GM12878 (cell line): Measurements from ENCODE around the gene SNAPC4. TPM values are rescaled to one million over a fixed set of nuclear protein-coding genes. Genes with fewer than 3 reads are reported as not detected.

ENCODE experiments used
- ATAC-seq: fragments of 200-7000 bp; cut with Tn5 transposase; 3 replicates; pipeline ENCODE4 v1.9.1; 2020; ENCODE audit warnings: mild to moderate bottlenecking, moderate library complexity
- BruUV-seq: library from RNA; stranded (reverse); fragments of 400-500 nt; replicated peaks from 2 replicates; lab custom pipeline; 2021; lab: Mats Ljungman, UMichigan
- CTCF ChIA-PET: fragments of 300-600 bp; sonication (Branson Sonifier 250); formaldehyde crosslinking; extraction: SDS; loops from one replicate; lab custom pipeline; 2021; ENCODE audit warnings: inconsistent platforms; lab: Yijun Ruan, JAX
- POLR2A ChIA-PET: fragments of 350-600 bp; formaldehyde crosslinking; extraction: SDS; loops from one replicate; lab custom pipeline; 2021; ENCODE audit warnings: inconsistent platforms; lab: Charles Lee
- RAD21 ChIA-PET: fragments of 300-600 bp; sonication (Branson Sonifier 250); formaldehyde crosslinking; loops from one replicate; lab custom pipeline; 2023; ENCODE audit warnings: antibody characterized with exemption; ENCODE audit not compliant: unreplicated experiment; lab: Charles Lee
- SMC1A ChIA-PET: fragments of 300-600 bp; sonication (Branson Sonifier 250); formaldehyde crosslinking; loops from one replicate; lab custom pipeline; 2023; ENCODE audit not compliant: unreplicated experiment, uncharacterized antibody; lab: Charles Lee
- DNase-seq: peaks from one replicate; pipeline ENCODE4 v3.0.0-alpha.2; 2011; ENCODE audit warnings: low read depth, low spot score
- FAIRE-seq: peaks from 3 replicates; lab custom pipeline; 2011; peaks lifted over from hg19 to GRCh38; lab: Jason Lieb, UNC
- H2AFZ ChIP-seq: 2 replicates; pipeline ENCODE4 v1.6.0; 2011; ENCODE audit warnings: low read depth, low read length, control low read depth; ENCODE audit not compliant: control insufficient read depth
- H3K27ac ChIP-seq: 2 replicates; pipeline ENCODE4 v1.5.1; 2011; ENCODE audit warnings: control low read depth; ENCODE audit not compliant: control insufficient read depth, insufficient read depth
- H3K27me3 ChIP-seq, 2 experiments: replicated peaks in 1 of 2; 2 replicates each; pipeline versions ENCODE4 v1.6.0 to v1.6.1; 2011; ENCODE audit warnings: low read length in 1 of 2; ENCODE audit not compliant: control insufficient read depth in 2 of 2, insufficient read depth in 2 of 2
- H3K36me3 ChIP-seq, 2 experiments: 2 replicates each; pipeline ENCODE4 v1.5.1; 2011; ENCODE audit warnings: low read length in 1 of 2; ENCODE audit not compliant: control insufficient read depth in 2 of 2, insufficient read depth in 2 of 2
- H3K4me1 ChIP-seq: 2 replicates; pipeline ENCODE4 v1.6.1; 2011; ENCODE audit warnings: mild to moderate bottlenecking, low read length, moderate library complexity, mixed read lengths; ENCODE audit not compliant: control insufficient read depth, insufficient read depth
- H3K4me2 ChIP-seq: 2 replicates; pipeline ENCODE4 v1.6.0; 2011; ENCODE audit warnings: control low read depth; ENCODE audit not compliant: control insufficient read depth, insufficient read depth
- H3K4me3 ChIP-seq: fragments of 200-600 bp; sonication (generic); 2 replicates; pipeline ENCODE4 v1.5.1; 2016
- H3K79me2 ChIP-seq: 2 replicates; pipeline ENCODE4 v1.6.0; 2011; ENCODE audit warnings: low read length; ENCODE audit not compliant: control insufficient read depth, insufficient read depth
- H3K9ac ChIP-seq: 2 replicates; pipeline ENCODE4 v1.8.0; 2011; ENCODE audit warnings: low read length, control low read depth, mixed read lengths; ENCODE audit not compliant: control insufficient read depth, insufficient read depth
- H3K9me3 ChIP-seq: replicated peaks from 3 replicates; pipeline ENCODE4 v1.5.1; 2011; ENCODE audit warnings: mild to moderate bottlenecking, low read length; ENCODE audit not compliant: control insufficient read depth, insufficient read depth
- H4K20me1 ChIP-seq: 2 replicates; pipeline ENCODE4 v1.6.0; 2011; ENCODE audit not compliant: control insufficient read depth, insufficient read depth
- BHLHE40 ChIP-seq, 2 experiments: fragments of 450-650 bp in 1 of 2; IDR thresholded peaks; 2 replicates each; pipeline ENCODE4 v1.6.1; 2011 to 2017; ENCODE audit warnings: low read depth in 2 of 2, borderline replicate concordance in 1 of 2, improper control_type of control experiment in 1 of 2, low read length in 1 of 2, mild to moderate bottlenecking in 1 of 2
- CBX3 ChIP-seq: fragments of 200-600 bp; sonication (generic); IDR thresholded peaks from 2 replicates; pipeline ENCODE4 v1.6.1; 2016; ENCODE audit warnings: low read depth, borderline replicate concordance
- E2F8 ChIP-seq: fragments of 450-650 bp; IDR thresholded peaks from 2 replicates; pipeline ENCODE4 v1.6.1; 2018; ENCODE audit warnings: mild to moderate bottlenecking, low read depth, moderate library complexity; ENCODE audit not compliant: partially characterized antibody
- ESRRA ChIP-seq: IDR thresholded peaks from 2 replicates; pipeline ENCODE4 v1.6.1; 2012; ENCODE audit warnings: mild to moderate bottlenecking, low read length, improper control_type of control experiment
- EZH2 ChIP-seq: IDR thresholded peaks from 2 replicates; pipeline ENCODE4 v1.6.1; 2012; ENCODE audit warnings: low read depth, mild to moderate bottlenecking, control low read depth, inconsistent platforms, low read length, borderline replicate concordance; ENCODE audit not compliant: control insufficient read depth
- NR2F1 ChIP-seq: fragments of 450-650 bp; conservative IDR thresholded peaks from 2 replicates; pipeline ENCODE4 v1.6.1; 2017; ENCODE audit warnings: mild to moderate bottlenecking
- PAX5 ChIP-seq: IDR thresholded peaks from 2 replicates; pipeline ENCODE4 v1.6.1; 2011; ENCODE audit warnings: low read depth, low read length, borderline replicate concordance
- SMC3 ChIP-seq: IDR thresholded peaks from 2 replicates; pipeline ENCODE4 v1.6.1; 2011; ENCODE audit warnings: low read length, improper control_type of control experiment, borderline replicate concordance
- SUPT20H ChIP-seq: IDR thresholded peaks from 2 replicates; pipeline ENCODE4 v1.6.1; 2011; ENCODE audit warnings: low read depth, mild to moderate bottlenecking, low read length, moderate library complexity, borderline replicate concordance; ENCODE audit not compliant: control insufficient read depth
- WGBS: methylation state at CpG from one replicate; pipeline ENCODE4 v1.1.6; 2016; ENCODE audit warnings: low lambda C conversion rate; ENCODE audit not compliant: insufficient replicate concordance, insufficient coverage; ENCODE audit errors: missing lambda C conversion rate; 5-methylcytosine and 5-hydroxymethylcytosine counted together
- in situ Hi-C: fragments of 300-500 bp; cut with MboI; formaldehyde crosslinking; loops from 9 replicates; pipeline ENCODE4 v1.14.3; 2018; ENCODE audit warnings: mixed read lengths
- intact Hi-C: fragments of 100-400 bp; cut with micrococcal nuclease; formaldehyde crosslinking; loops from one replicate; pipeline ENCODE4 v1.14.2; 2022; ENCODE audit not compliant: unreplicated experiment
- polyA plus RNA-seq, 11 experiments: library from polyadenylated mRNA; depleted of rRNA in 4 of 11; unstranded in 6 of 11; stranded (reverse) in 5 of 11; fragments of >200 nt; fragmentation: Nextera tagmentation in 4 of 11; fragmentation: Illumina TruSeq in 1 of 11; extraction: Ambion mirVana in 4 of 11; extraction: Trizol in 1 of 11; gene quantifications; 1 replicate in 1 of 11; 2 replicates in 10 of 11; pipeline versions ENCODE4 v1.2.1 to v1.2.3, GENCODE V29; 2011 to 2016; ENCODE audit warnings: inconsistent platforms in 2 of 11, missing spikeins in 2 of 11, low read depth in 1 of 11
- total RNA-seq, 4 experiments: library from RNA; depleted of rRNA in 3 of 4; stranded (reverse); fragments of >200 nt in 3 of 4; fragmentation: Illumina TruSeq in 1 of 4; extraction: Trizol in 1 of 4; gene quantifications; 2 replicates each; pipeline versions ENCODE4 v1.2.1 to v1.2.3, GENCODE V29; 2013 to 2021

The SNAPC4 gene
- total and polyA plus RNA-seq, 10 of the 15 experiments (the other 5 are each of a cell fraction or from before 2014, with no cell fraction given): 0.42 to 19.8 (median 7.0) TPM

DNA sequence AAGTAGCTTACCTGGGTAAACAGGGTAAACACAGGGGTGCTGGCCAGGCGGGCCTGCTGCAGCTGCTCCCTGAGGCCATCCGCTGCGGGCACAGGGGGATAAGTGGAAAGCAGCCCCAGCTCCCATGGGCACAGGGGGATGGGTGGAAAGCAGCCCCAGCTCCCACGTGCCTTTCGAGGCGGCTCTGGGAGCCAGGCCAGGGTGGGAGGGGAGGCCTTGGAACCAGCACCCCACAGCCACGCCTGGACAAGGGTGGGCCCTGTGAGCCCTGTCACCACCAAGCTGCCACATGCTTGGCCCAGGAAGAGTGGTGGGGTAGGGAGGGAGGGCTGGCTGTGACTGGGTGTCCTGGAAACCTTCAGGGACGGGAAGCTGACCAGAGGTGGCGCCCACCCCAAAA, 18.7 kb downstream of the SNAPC4 start:
- no TSS peak for BruUV-seq
- Histone ChIP-seq H3K27me3 (no peaks in the 10 kb centered on the region), H2AFZ (no peak overlapping the region), H3K4me1 (no peaks in the 10 kb centered on the region)
- intact Hi-C loops: no loop called here
- FAIRE-seq: no peak
- RAD21 ChIA-PET: no interaction called here
- TF ChIP-seq PAX5: no peak
- no peak for TF ChIP-seq EZH2
- TF ChIP-seq BHLHE40 (IDR thresholded peaks at IDR 0.05; ENCODE audit: borderline replicate concordance in 1 of 2, low read depth in 2 of 2, low read length in 1 of 2): no peak
- TF ChIP-seq SMC3: no peak
- TF ChIP-seq, all 136 proteins: peak for 0
- Histone ChIP-seq H3K9ac (no peak overlapping the region), H3K27ac (no peak overlapping the region), H4K20me1 (no peaks in the 10 kb centered on the region), H3K4me3 (no peak overlapping the region), H3K4me2 (no peak overlapping the region), H3K9me3 (no peaks in the 10 kb centered on the region), H3K79me2 (no peaks in the 10 kb centered on the region), H3K36me3 (peaks cover 3 to 34% of the 10 kb centered on the region in 2 experiments; a peak in 3 of 4 replicates)
- ChIA-PET CTCF (no interaction called here), SMC1A (no interaction called here), POLR2A (no interaction called here)
- WGBS: 87% methylated on average over 9 of the region's 9 CpGs
- in situ Hi-C loops: no loop called here
- DNase-seq: no peak
- no peak for ATAC-seq

DNA sequence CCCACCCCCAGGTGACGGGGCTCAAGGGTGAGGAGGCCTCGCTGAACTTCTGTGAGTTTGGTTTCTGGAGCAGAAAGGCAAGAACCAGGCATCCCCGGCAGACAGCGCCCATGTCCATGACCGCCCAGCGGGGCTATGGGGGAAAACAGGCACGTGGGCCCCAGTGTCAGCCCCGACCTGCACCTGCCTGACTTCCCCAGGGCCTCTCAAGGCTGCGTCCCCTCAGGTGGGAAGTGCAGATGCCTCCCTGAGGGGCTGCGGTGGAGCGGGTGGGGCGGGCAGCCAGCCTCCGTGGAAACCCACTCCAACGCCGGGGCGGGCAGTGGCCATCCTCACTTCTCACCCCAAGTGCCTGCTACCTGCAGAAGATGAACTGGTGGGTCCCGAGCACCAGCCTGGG, 19.6 kb downstream of the SNAPC4 start:
- RAD21 ChIA-PET: no interaction called here
- no peak for FAIRE-seq

More for the DNA sequence above, 19.6 kb downstream of the SNAPC4 start:
- ChIA-PET POLR2A (no interaction called here), CTCF (no interaction called here), SMC1A (no interaction called here)
- no peak for DNase-seq
- no peaks in the 10 kb centered on the region for H3K4me1 ChIP-seq
- no TSS peak for BruUV-seq
- H3K36me3 ChIP-seq: peaks cover 3 to 34% of the 10 kb centered on the region in 2 experiments; a peak in 3 of 4 replicates
- H3K4me2 ChIP-seq: no peak overlapping the region
- no peak overlapping the region for H3K27ac ChIP-seq
- no peaks in the 10 kb centered on the region for H3K9me3 ChIP-seq
- no peaks in the 10 kb centered on the region for H4K20me1 ChIP-seq
- intact Hi-C loops: no loop called here
- ATAC-seq: no peak
- H2AFZ ChIP-seq: no peak overlapping the region
- no peaks in the 10 kb centered on the region for H3K79me2 ChIP-seq
- no peak overlapping the region for H3K9ac ChIP-seq
- in situ Hi-C loops: no loop called here
- WGBS: 95% methylated on average over 16 of the region's 17 CpGs
- no peaks in the 10 kb centered on the region for H3K27me3 ChIP-seq
- TF ChIP-seq E2F8: no peak
- TF ChIP-seq CBX3: no peak
- no peak for TF ChIP-seq NR2F1
- no peak for TF ChIP-seq ESRRA
- no peak for TF ChIP-seq SUPT20H
- TF ChIP-seq, all 136 proteins: peak for 0
- no peak overlapping the region for H3K4me3 ChIP-seq
